Neural progenitor cell (in vitro differentiated cells): Measurements from ENCODE around the gene KCNIP1.

Experiments
- CTCF ChIP-seq: fragments of 200-600 bp; sonication (generic); IDR thresholded peaks from 2 replicates; pipeline ENCODE4 v1.5.1; 2017; ENCODE audit warnings: antibody characterized with exemption, mild to moderate bottlenecking
- EZH2 ChIP-seq: fragments of 200-600 bp; sonication (generic); IDR thresholded peaks from 2 replicates; pipeline ENCODE4 v1.6.1; 2017; ENCODE audit warnings: antibody characterized with exemption, mild to moderate bottlenecking, moderate library complexity

GRCh38 chr5:170638051-170638450, 134.2 kb downstream of the KCNIP1 start:
- TF ChIP-seq CTCF, result no peak
- no peak for TF ChIP-seq EZH2
